Measurements from ENCODE around the gene ADCYAP1R1.

GRCh38 chr7:31100871-31101270, 48.8 kb downstream of the ADCYAP1R1 start:
- no peak for TF ChIP-seq CTCF (conservative IDR thresholded peaks at IDR 0.05; ENCODE audit: low read length)
- TF ChIP-seq EZH2phosphoT487 (IDR thresholded peaks at IDR 0.05; ENCODE audit: borderline replicate concordance): no peak
